Ascending aorta (tissue), 2 donors: ENCODE results near the gene GMPPB. TPM values are rescaled to one million over a fixed set of nuclear protein-coding genes. Genes with fewer than 3 reads are reported as not detected.

Experiments used
- DNase-seq, 2 donors: peaks; one replicate each; pipeline ENCODE4 v3.0.0-alpha.2; 2019; ENCODE audit warnings: low spot score in 2 of 2
- H3K27ac ChIP-seq, 2 donors: fragments of 200-600 bp; sonication (generic); one replicate each; pipeline ENCODE4 v1.5.1; 2016 to 2017; ENCODE audit warnings: mild to moderate bottlenecking in 1 of 2
- H3K27me3 ChIP-seq: fragments of 200-600 bp; sonication (generic); one replicate; pipeline ENCODE4 v1.5.1; 2017
- H3K36me3 ChIP-seq, 2 donors: fragments of 200-600 bp; sonication (generic); one replicate each; pipeline ENCODE4 v1.5.1; 2016
- H3K4me1 ChIP-seq, 2 donors: fragments of 200-600 bp; sonication (generic); one replicate each; pipeline ENCODE4 v1.5.1; 2016 to 2017; ENCODE audit warnings: mild to moderate bottlenecking in 1 of 2
- H3K4me3 ChIP-seq, 2 donors: fragments of 200-600 bp; sonication (generic); one replicate each; pipeline ENCODE4 v1.5.1; 2016 to 2017; ENCODE audit warnings: mild to moderate bottlenecking in 1 of 2
- H3K9me3 ChIP-seq, 2 donors: fragments of 200-600 bp; sonication (generic); one replicate each; pipeline ENCODE4 v1.5.1; 2016
- CTCF ChIP-seq, 3 experiments: fragments of 200-600 bp in 2 of 3; fragments of 450-650 bp in 1 of 3; sonication (generic) in 2 of 3; IDR thresholded peaks; one replicate each; pipeline ENCODE4 v1.5.1; 2016 to 2019; ENCODE audit warnings: antibody characterized with exemption in 3 of 3, mild to moderate bottlenecking in 1 of 3, moderate library complexity in 1 of 3
- intact Hi-C: fragments of 100-400 bp; cut with DNase I; formaldehyde crosslinking; loops from one replicate; pipeline ENCODE4 v1.15.1; 2023
- total RNA-seq: library from RNA; depleted of rRNA; stranded (reverse); fragments of >200 nt; gene quantifications from one replicate; pipeline ENCODE4 v1.1.0, GENCODE V29; 2016

The GMPPB gene
- total RNA-seq, 1 donor from 2014 or later = 16.4 TPM

GRCh38 chr3:49712166-49712565 is 11.6 kb downstream of the GMPPB start:
- H3K27me3 ChIP-seq = no peaks in the 10 kb centered on the region
- no peak for DNase-seq
- intact Hi-C loops = no loop called here

GRCh38 chr3:49711489-49711888 is 12.3 kb downstream of the GMPPB start:
- intact Hi-C loops = no loop called here
- H3K36me3 ChIP-seq = peaks cover 11 to 28% of the 10 kb centered on the region in 2 donors
- no peak overlapping the region for H3K4me3 ChIP-seq
- H3K27ac ChIP-seq = no peak overlapping the region
- H3K9me3 ChIP-seq = no peaks in the 10 kb centered on the region
- peak in 1 of 2 donors; percentile 5 for DNase-seq
- no peaks in the 10 kb centered on the region for H3K4me1 ChIP-seq
- H3K27me3 ChIP-seq = no peaks in the 10 kb centered on the region
- no peak for TF ChIP-seq CTCF (IDR thresholded peaks at IDR 0.05)

More at GRCh38 chr3:49712166-49712565, 11.6 kb downstream of the GMPPB start:
- no peaks in the 10 kb centered on the region for H3K9me3 ChIP-seq
- H3K4me1 ChIP-seq = no peaks in the 10 kb centered on the region
- H3K36me3 ChIP-seq = peaks cover 7 to 29% of the 10 kb centered on the region in 2 donors
- H3K27ac ChIP-seq = no peak overlapping the region
- no peak for TF ChIP-seq CTCF (IDR thresholded peaks at IDR 0.05)
- H3K4me3 ChIP-seq = no peak overlapping the region

- Histone ChIP-seq H3K27ac (no peak overlapping the region), H3K4me3 (no peak overlapping the region), H3K36me3 (peaks cover 7 to 31% of the 10 kb centered on the region in 2 donors), H3K4me1 (no peaks in the 10 kb centered on the region), H3K27me3 (no peaks in the 10 kb centered on the region), H3K9me3 (no peaks in the 10 kb centered on the region)
- no peak for TF ChIP-seq CTCF (IDR thresholded peaks at IDR 0.05)
- no peak for DNase-seq
- intact Hi-C loops = no loop called here
Measured at GRCh38 chr3:49709852-49710251, 13.9 kb downstream of the GMPPB start.

- peaks cover 14 to 48% of the 10 kb centered on the region in 2 donors for H3K36me3 ChIP-seq
Measured at GRCh38 chr3:49707113-49707480, 16.7 kb downstream of the GMPPB start.

GRCh38 chr3:49706456-49707112 is 17.2 kb downstream of the GMPPB start:
- DNase-seq = no peak
- TF ChIP-seq CTCF (IDR thresholded peaks at IDR 0.05) = no peak
- intact Hi-C loops = no loop called here
- H3K36me3 ChIP-seq = peaks cover 19 to 49% of the 10 kb centered on the region in 2 donors
- H3K27ac ChIP-seq = no peak overlapping the region
- no peaks in the 10 kb centered on the region for H3K4me1 ChIP-seq
- H3K27me3 ChIP-seq = no peaks in the 10 kb centered on the region
- no peak overlapping the region for H3K4me3 ChIP-seq
- H3K9me3 ChIP-seq = no peaks in the 10 kb centered on the region

More at GRCh38 chr3:49707113-49707480, 16.7 kb downstream of the GMPPB start:
- no peaks in the 10 kb centered on the region for H3K4me1 ChIP-seq
- intact Hi-C loops = no loop called here
- H3K27me3 ChIP-seq = no peaks in the 10 kb centered on the region
- no peak for TF ChIP-seq CTCF (IDR thresholded peaks at IDR 0.05)
- no peak for DNase-seq
- no peak overlapping the region for H3K4me3 ChIP-seq
- H3K9me3 ChIP-seq = no peaks in the 10 kb centered on the region
- H3K27ac ChIP-seq = no peak overlapping the region
